Measurements from ENCODE around the gene FIGN.

GRCh38 chr2:163669506-163669905 is 66.3 kb downstream of the FIGN start:
- TF ChIP-seq CTCF (conservative IDR thresholded peaks at IDR 0.05) (no peak), ZFX (IDR thresholded peaks at IDR 0.05) (no peak)
